Measurements from ENCODE around the gene PITPNB.

GRCh38 chr22:27888310-27888709, 30.7 kb downstream of the PITPNB start:
- TF ChIP-seq, protein P1, sequence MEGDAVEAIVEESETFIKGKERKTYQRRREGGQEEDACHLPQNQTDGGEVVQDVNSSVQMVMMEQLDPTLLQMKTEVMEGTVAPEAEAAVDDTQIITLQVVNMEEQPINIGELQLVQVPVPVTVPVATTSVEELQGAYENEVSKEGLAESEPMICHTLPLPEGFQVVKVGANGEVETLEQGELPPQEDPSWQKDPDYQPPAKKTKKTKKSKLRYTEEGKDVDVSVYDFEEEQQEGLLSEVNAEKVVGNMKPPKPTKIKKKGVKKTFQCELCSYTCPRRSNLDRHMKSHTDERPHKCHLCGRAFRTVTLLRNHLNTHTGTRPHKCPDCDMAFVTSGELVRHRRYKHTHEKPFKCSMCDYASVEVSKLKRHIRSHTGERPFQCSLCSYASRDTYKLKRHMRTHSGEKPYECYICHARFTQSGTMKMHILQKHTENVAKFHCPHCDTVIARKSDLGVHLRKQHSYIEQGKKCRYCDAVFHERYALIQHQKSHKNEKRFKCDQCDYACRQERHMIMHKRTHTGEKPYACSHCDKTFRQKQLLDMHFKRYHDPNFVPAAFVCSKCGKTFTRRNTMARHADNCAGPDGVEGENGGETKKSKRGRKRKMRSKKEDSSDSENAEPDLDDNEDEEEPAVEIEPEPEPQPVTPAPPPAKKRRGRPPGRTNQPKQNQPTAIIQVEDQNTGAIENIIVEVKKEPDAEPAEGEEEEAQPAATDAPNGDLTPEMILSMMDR (IDR thresholded peaks at IDR 0.05; ENCODE audit: low read depth, low read length, poor library complexity, severe bottlenecking), result no peak
- TF ChIP-seq EZH2phosphoT487 (IDR thresholded peaks at IDR 0.05; ENCODE audit: borderline replicate concordance, low read length), result no peak
